PC-3 (cell line): ENCODE measurements around the gene USP3. TPM values are rescaled to one million over a fixed set of nuclear protein-coding genes. Genes with fewer than 3 reads are reported as not detected.

ENCODE experiments used
- ATAC-seq: fragments of 200-7000 bp; cut with Tn5 transposase; 2 replicates; pipeline ENCODE4 v1.9.1; 2020; ENCODE audit warnings: mild to moderate bottlenecking, moderate library complexity
- BruUV-seq: library from RNA; stranded (reverse); fragments of 400-500 nt; replicated peaks from 2 replicates; lab custom pipeline; 2021; lab: Mats Ljungman, UMichigan
- CTCF ChIA-PET: fragments of 300-600 bp; sonication (Branson Sonifier 250); formaldehyde crosslinking; loops from one replicate; lab custom pipeline; 2022; ENCODE audit warnings: antibody characterized with exemption; lab: Charles Lee
- POLR2A ChIA-PET: fragments of 300-600 bp; sonication (Branson Sonifier 250); formaldehyde crosslinking; loops from one replicate; lab custom pipeline; 2022; ENCODE audit warnings: antibody characterized with exemption; ENCODE audit not compliant: unreplicated experiment; lab: Charles Lee
- DNase-seq: peaks from one replicate; pipeline ENCODE4 v3.0.0-alpha.2; 2015
- H2AFZ ChIP-seq: fragments of 300-600 bp; sonication (generic); 2 replicates; pipeline ENCODE4 v1.6.0; 2016; ENCODE audit warnings: antibody characterized with exemption, low read length
- H3F3A ChIP-seq: fragments of 300-600 bp; sonication (generic); one replicate; pipeline ENCODE4 v1.6.0; 2017; ENCODE audit warnings: antibody characterized with exemption, low read length, control low read depth, mild to moderate bottlenecking; ENCODE audit not compliant: unreplicated experiment
- H3K27ac ChIP-seq: fragments of 300-600 bp; sonication (generic); 2 replicates; pipeline ENCODE4 v1.5.1; 2016; ENCODE audit warnings: mild to moderate bottlenecking, low read length
- H3K27me3 ChIP-seq: fragments of 300-600 bp; sonication (generic); 2 replicates; pipeline ENCODE4 v1.6.1; 2016; ENCODE audit warnings: low read length, mixed read lengths
- H3K36me3 ChIP-seq: fragments of 300-600 bp; sonication (generic); 2 replicates; pipeline ENCODE4 v1.6.1; 2016; ENCODE audit warnings: low read depth, mixed run types, low read length, mixed read lengths
- H3K4me1 ChIP-seq: fragments of 300-600 bp; sonication (generic); 2 replicates; pipeline ENCODE4 v1.5.1; 2016; ENCODE audit warnings: low read length; ENCODE audit not compliant: insufficient read depth
- H3K4me2 ChIP-seq: fragments of 300-600 bp; sonication (generic); 2 replicates; pipeline ENCODE4 v1.6.0; 2016; ENCODE audit warnings: low read length
- H3K4me3 ChIP-seq: fragments of 300-600 bp; sonication (generic); 2 replicates; pipeline ENCODE4 v1.5.1; 2016; ENCODE audit warnings: mild to moderate bottlenecking, low read length, mixed read lengths
- H3K79me2 ChIP-seq: fragments of 300-600 bp; sonication (generic); 2 replicates; pipeline ENCODE4 v1.6.1; 2017; ENCODE audit warnings: low read length, mixed read lengths
- H3K9ac ChIP-seq: fragments of 300-600 bp; sonication (generic); 2 replicates; pipeline ENCODE4 v1.6.0; 2016; ENCODE audit warnings: mild to moderate bottlenecking, low read length
- H3K9me2 ChIP-seq: fragments of 300-600 bp; sonication (generic); replicated peaks from 2 replicates; pipeline ENCODE4 v1.6.1; 2016; ENCODE audit warnings: mixed run types, low read length, mixed read lengths
- H3K9me3 ChIP-seq: fragments of 300-600 bp; sonication (generic); 2 replicates; pipeline ENCODE4 v1.6.1; 2016; ENCODE audit warnings: low read length, mixed read lengths
- H4K20me1 ChIP-seq: fragments of 300-600 bp; sonication (generic); 2 replicates; pipeline ENCODE4 v1.6.1; 2016; ENCODE audit warnings: low read length, mixed read lengths
- EZH2 ChIP-seq: fragments of 300-600 bp; sonication (generic); IDR thresholded peaks from one replicate; pipeline ENCODE4 v1.6.1; 2017; ENCODE audit warnings: antibody characterized with exemption, mild to moderate bottlenecking, low read length; ENCODE audit not compliant: unreplicated experiment
- EZH2phosphoT487 ChIP-seq: fragments of 300-600 bp; sonication (generic); IDR thresholded peaks from 2 replicates; pipeline ENCODE4 v1.6.1; 2018; ENCODE audit warnings: mild to moderate bottlenecking, antibody characterized with exemption, low read length, borderline replicate concordance
- intact Hi-C: fragments of 100-400 bp; cut with micrococcal nuclease; formaldehyde crosslinking; loops from 2 replicates; pipeline ENCODE4 v1.9.0; 2023
- total RNA-seq: library from RNA; depleted of rRNA; stranded (reverse); fragments of >200 nt; gene quantifications from 2 replicates; pipeline ENCODE4 v1.2.3, GENCODE V29; 2014
- TF ChIP-seq, protein P1 (sequence below): fragments of 300-600 bp; sonication (generic); conservative IDR thresholded peaks from 2 replicates; pipeline ENCODE4 v1.5.1; 2017; ENCODE audit warnings: antibody characterized with exemption, low read depth, mild to moderate bottlenecking, low read length

USP3 gene
- total RNA-seq, 1 experiment from 2014 or later: 26.9 TPM

DNA sequence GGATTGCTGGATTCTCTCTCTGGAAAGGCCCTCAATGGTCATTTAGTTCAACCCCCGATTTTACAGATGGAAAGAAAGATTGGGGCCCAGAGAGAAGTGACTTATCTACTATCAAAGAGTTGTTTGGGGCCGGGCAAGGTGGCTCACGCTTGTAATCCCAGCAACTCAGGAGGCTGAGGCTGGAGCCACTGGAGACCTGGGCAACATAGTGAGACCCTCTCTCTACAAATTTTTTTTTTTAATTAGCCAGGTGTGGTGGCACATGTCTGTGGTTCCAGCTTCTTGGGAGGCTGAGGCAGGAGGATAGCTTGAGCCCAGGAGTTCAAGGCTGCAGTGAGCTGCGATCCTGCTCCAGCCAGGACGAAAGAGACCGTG lies 5.2 kb upstream of the USP3 start:
- ATAC-seq (no peak), DNase-seq (no peak)
- intact Hi-C loops: no loop called here
- H3K4me2 ChIP-seq: no peak overlapping the region
- no peaks in the 10 kb centered on the region for H3K36me3 ChIP-seq
- no TSS peak for BruUV-seq
- CTCF ChIA-PET: no interaction called here
- no peaks in the 10 kb centered on the region for H4K20me1 ChIP-seq
- peaks cover 76% of the 10 kb centered on the region for H3K4me1 ChIP-seq
- H3K9me2 ChIP-seq: no peaks in the 10 kb centered on the region
- H2AFZ ChIP-seq: no peak overlapping the region
- H3K27ac ChIP-seq: 0 out of 2 replicates have a peak overlapping the region, but pooled peaks have one; percentile 4
- H3K9me3 ChIP-seq: no peaks in the 10 kb centered on the region
- POLR2A ChIA-PET: no interaction called here
- H3K4me3 ChIP-seq: no peak overlapping the region
- TF ChIP-seq, protein P1, sequence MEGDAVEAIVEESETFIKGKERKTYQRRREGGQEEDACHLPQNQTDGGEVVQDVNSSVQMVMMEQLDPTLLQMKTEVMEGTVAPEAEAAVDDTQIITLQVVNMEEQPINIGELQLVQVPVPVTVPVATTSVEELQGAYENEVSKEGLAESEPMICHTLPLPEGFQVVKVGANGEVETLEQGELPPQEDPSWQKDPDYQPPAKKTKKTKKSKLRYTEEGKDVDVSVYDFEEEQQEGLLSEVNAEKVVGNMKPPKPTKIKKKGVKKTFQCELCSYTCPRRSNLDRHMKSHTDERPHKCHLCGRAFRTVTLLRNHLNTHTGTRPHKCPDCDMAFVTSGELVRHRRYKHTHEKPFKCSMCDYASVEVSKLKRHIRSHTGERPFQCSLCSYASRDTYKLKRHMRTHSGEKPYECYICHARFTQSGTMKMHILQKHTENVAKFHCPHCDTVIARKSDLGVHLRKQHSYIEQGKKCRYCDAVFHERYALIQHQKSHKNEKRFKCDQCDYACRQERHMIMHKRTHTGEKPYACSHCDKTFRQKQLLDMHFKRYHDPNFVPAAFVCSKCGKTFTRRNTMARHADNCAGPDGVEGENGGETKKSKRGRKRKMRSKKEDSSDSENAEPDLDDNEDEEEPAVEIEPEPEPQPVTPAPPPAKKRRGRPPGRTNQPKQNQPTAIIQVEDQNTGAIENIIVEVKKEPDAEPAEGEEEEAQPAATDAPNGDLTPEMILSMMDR: no peak
- no peak for TF ChIP-seq EZH2phosphoT487
- TF ChIP-seq EZH2: no peak
- H3K9ac ChIP-seq: no peak overlapping the region
- no peaks in the 10 kb centered on the region for H3K79me2 ChIP-seq
- peaks cover 5% of the 10 kb centered on the region for H3F3A ChIP-seq
- H3K27me3 ChIP-seq: no peaks in the 10 kb centered on the region

DNA sequence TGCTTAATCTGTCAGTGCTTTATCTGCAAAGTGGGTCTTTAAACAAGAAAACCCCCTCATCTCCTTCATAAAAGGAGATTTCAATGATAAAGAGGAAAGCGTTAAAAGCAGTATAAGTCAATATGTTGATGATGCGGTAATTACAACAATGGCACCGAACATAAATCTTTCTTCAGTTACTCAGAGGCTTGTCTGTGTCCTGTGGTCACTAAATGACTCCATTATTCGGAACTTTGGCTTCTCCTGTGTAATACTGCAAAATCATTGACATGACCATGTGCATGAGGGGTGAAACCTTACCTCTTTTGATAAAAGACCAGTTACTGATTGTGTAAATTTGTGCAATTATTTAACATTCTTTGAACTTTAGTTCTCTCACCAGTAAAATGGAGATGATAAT lies 4.8 kb upstream of the USP3 start:
- Histone ChIP-seq H3F3A (peaks cover 5% of the 10 kb centered on the region), H3K79me2 (no peaks in the 10 kb centered on the region), H3K9me3 (no peaks in the 10 kb centered on the region), H3K4me1 (peaks cover 73% of the 10 kb centered on the region), H4K20me1 (no peaks in the 10 kb centered on the region), H3K36me3 (no peaks in the 10 kb centered on the region), H3K4me2 (peak overlapping the region; percentile 84; the same call in 1 of the 2 replicates), H3K27ac (peak overlapping the region; percentile 100), H3K9ac (peak overlapping the region; percentile 92), H3K9me2 (no peaks in the 10 kb centered on the region), H3K27me3 (no peaks in the 10 kb centered on the region), H3K4me3 (no peak overlapping the region), H2AFZ (no peak overlapping the region)
- POLR2A ChIA-PET: no interaction called here
- ATAC-seq (no peak), DNase-seq (peak; percentile 23)
- CTCF ChIA-PET: no interaction called here
- no TSS peak for BruUV-seq
- TF ChIP-seq, protein P1: no peak
- TF ChIP-seq EZH2phosphoT487: no peak
- no peak for TF ChIP-seq EZH2
- intact Hi-C loops: loop anchor here (2.0 to 5.0 kb wide), 2 partner anchors 33 to 212 kb away; no protein-coding TSS in a partner anchor
